Measurements from ENCODE around the gene ZNF444.

DNA sequence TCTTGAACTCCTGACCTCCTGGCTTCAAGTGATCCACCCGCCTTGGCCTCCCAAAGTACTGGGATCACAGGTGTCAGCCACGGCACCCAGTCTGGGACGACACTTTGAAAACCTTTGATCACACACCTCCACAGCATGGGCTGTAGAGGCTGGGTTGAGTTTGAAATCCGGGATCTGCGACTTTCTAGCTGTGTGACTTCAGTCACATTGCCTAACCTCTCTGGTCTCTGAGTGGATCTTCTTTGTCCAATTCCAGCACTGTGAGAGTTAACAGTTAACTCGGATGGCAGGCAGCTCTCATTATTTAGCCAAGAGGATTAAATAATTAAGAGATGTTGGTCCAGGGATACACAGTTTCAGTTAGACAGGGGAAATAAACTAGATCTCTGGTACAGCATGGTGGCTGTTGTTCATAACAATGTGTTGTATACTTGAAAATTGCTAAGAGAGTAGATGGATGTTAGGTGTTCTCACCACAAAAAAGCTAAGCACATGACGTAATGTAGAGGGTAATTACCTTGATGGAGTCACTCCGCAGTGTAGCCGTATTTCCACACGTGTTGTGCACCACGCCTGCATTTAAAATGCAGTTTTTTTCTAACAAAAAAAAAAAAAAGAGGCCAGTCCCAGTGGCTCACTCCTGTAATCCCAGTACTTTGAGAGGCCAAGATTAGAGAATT lies 36.6 kb downstream of the ZNF444 start:
- TF ChIP-seq, protein P1, sequence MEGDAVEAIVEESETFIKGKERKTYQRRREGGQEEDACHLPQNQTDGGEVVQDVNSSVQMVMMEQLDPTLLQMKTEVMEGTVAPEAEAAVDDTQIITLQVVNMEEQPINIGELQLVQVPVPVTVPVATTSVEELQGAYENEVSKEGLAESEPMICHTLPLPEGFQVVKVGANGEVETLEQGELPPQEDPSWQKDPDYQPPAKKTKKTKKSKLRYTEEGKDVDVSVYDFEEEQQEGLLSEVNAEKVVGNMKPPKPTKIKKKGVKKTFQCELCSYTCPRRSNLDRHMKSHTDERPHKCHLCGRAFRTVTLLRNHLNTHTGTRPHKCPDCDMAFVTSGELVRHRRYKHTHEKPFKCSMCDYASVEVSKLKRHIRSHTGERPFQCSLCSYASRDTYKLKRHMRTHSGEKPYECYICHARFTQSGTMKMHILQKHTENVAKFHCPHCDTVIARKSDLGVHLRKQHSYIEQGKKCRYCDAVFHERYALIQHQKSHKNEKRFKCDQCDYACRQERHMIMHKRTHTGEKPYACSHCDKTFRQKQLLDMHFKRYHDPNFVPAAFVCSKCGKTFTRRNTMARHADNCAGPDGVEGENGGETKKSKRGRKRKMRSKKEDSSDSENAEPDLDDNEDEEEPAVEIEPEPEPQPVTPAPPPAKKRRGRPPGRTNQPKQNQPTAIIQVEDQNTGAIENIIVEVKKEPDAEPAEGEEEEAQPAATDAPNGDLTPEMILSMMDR (IDR thresholded peaks at IDR 0.05), result no peak
- TF ChIP-seq POLR2A (IDR thresholded peaks at IDR 0.05), result no peak
